K562 (cell line): Measurements from ENCODE around the gene DTNA. TPM values are rescaled to one million over a fixed set of nuclear protein-coding genes. Genes with fewer than 3 reads are reported as not detected.

Source experiments
- ATAC-seq: fragments of 200-7000 bp; cut with Tn5 transposase; 3 replicates; pipeline ENCODE4 v1.9.1; 2020; ENCODE audit warnings: moderate library complexity
- BruUV-seq: library from RNA; stranded (reverse); fragments of 400-500 nt; replicated peaks from 2 replicates; lab custom pipeline; 2021; lab: Mats Ljungman, UMichigan
- CTCF ChIA-PET: fragments of 300-600 bp; formaldehyde crosslinking; extraction: SDS; loops from one replicate; lab custom pipeline; 2021; ENCODE audit warnings: low intra/inter-chr PET ratio; lab: Yijun Ruan, JAX
- POLR2A ChIA-PET: fragments of 300-600, 350-650 bp; sonication (Branson Sonifier 250); formaldehyde crosslinking; extraction: SDS; loops from one replicate; lab custom pipeline; 2021; ENCODE audit warnings: antibody characterized with exemption, inconsistent platforms; lab: Yijun Ruan, JAX
- DNase-seq, 4 experiments: peaks; one replicate each; pipeline versions ENCODE4 v3.0.0 to v3.0.0-alpha.2; 2011 to 2018; ENCODE audit warnings: low spot score in 3 of 4, mixed read lengths in 3 of 4; ENCODE audit errors: extremely low read depth in 1 of 4
- FAIRE-seq: peaks from 2 replicates; lab custom pipeline; 2011; peaks lifted over from hg19 to GRCh38; lab: Jason Lieb, UNC
- H2AFZ ChIP-seq: 2 replicates; pipeline ENCODE4 v1.6.0; 2011; ENCODE audit warnings: low read depth, low read length, control low read depth, inconsistent platforms
- H3K27ac ChIP-seq: fragments of 200-600 bp; 3 replicates; pipeline ENCODE4 v1.8.0; 2011; ENCODE audit warnings: low read depth, mild to moderate bottlenecking, control low read depth, inconsistent platforms, low read length, moderate library complexity, mixed read lengths; ENCODE audit errors: extremely low read depth
- H3K27me3 ChIP-seq, 2 experiments: fragments of 300-600 bp in 1 of 2; 2 replicates in 1 of 2; 3 replicates in 1 of 2; pipeline versions ENCODE4 v1.6.0 to v1.8.0; 2011; ENCODE audit warnings: inconsistent platforms in 2 of 2, low read length in 2 of 2, mild to moderate bottlenecking in 1 of 2, mixed read lengths in 1 of 2, moderate library complexity in 1 of 2; ENCODE audit not compliant: control insufficient read depth in 2 of 2, insufficient read depth in 2 of 2
- H3K36me3 ChIP-seq: fragments of 300-600 bp; 3 replicates; pipeline ENCODE4 v1.8.0; 2011; ENCODE audit warnings: mild to moderate bottlenecking, low read length, inconsistent platforms; ENCODE audit not compliant: control insufficient read depth, insufficient read depth
- H3K4me1 ChIP-seq, 2 experiments: fragments of 200-600 bp in 1 of 2; replicated peaks in 1 of 2; 2 replicates in 1 of 2; 3 replicates in 1 of 2; pipeline versions ENCODE4 v1.5.1 to v1.8.0; 2011; ENCODE audit warnings: inconsistent platforms in 2 of 2, low read length in 2 of 2, mild to moderate bottlenecking in 1 of 2, mixed read lengths in 1 of 2, moderate library complexity in 1 of 2; ENCODE audit not compliant: control insufficient read depth in 2 of 2, insufficient read depth in 2 of 2
- H3K4me2 ChIP-seq: 2 replicates; pipeline ENCODE4 v1.6.1; 2011; ENCODE audit warnings: low read length, control low read depth, inconsistent platforms, mixed read lengths; ENCODE audit not compliant: insufficient read depth
- H3K4me3 ChIP-seq: fragments of 200-600 bp; sonication (generic), shearing (Covaris generic); 2 replicates; pipeline ENCODE4 v1.5.1; 2016; ENCODE audit warnings: control low read depth, inconsistent platforms
- H3K79me2 ChIP-seq: fragments of 200-600 bp; 3 replicates; pipeline ENCODE4 v1.8.0; 2011; ENCODE audit warnings: low read length, inconsistent platforms; ENCODE audit not compliant: control insufficient read depth, insufficient read depth
- H3K9ac ChIP-seq, 2 experiments: 2 replicates each; pipeline versions ENCODE4 v1.6.0 to v1.6.1; 2011; ENCODE audit warnings: low read depth in 2 of 2, low read length in 2 of 2, control low read depth in 1 of 2, inconsistent platforms in 1 of 2, mild to moderate bottlenecking in 1 of 2, mixed read lengths in 1 of 2; ENCODE audit not compliant: insufficient read depth in 1 of 2
- H3K9me1 ChIP-seq: one replicate; pipeline ENCODE4 v1.6.0; 2011; ENCODE audit warnings: inconsistent platforms, mild to moderate bottlenecking, low read length, moderate library complexity; ENCODE audit not compliant: control insufficient read depth, insufficient read depth
- H3K9me3 ChIP-seq: replicated peaks from 2 replicates; pipeline ENCODE4 v1.5.1; 2011; ENCODE audit warnings: low read depth, low read length, inconsistent platforms; ENCODE audit not compliant: control insufficient read depth, insufficient read depth
- H4K20me1 ChIP-seq: replicated peaks from 2 replicates; pipeline ENCODE4 v1.6.1; 2011; ENCODE audit warnings: low read length, inconsistent platforms, mixed read lengths; ENCODE audit not compliant: control insufficient read depth, insufficient read depth
- E2F3 ChIP-seq: fragments of 250-450 bp; sonication (Bioruptor Pico); IDR thresholded peaks from 2 replicates; pipeline ENCODE4 v1.4.0; 2020; ENCODE audit warnings: mild to moderate bottlenecking
- LEF1 ChIP-seq: fragments of 450-650 bp; IDR thresholded peaks from 2 replicates; pipeline ENCODE4 v1.6.1; 2016; ENCODE audit warnings: mild to moderate bottlenecking
- ZC3H8 ChIP-seq: fragments of 450-650 bp; IDR thresholded peaks from 2 replicates; pipeline ENCODE4 v1.6.1; 2017
- ZNF175 ChIP-seq: fragments of 200-800 bp; sonication (Bioruptor generic); IDR thresholded peaks from 2 replicates; pipeline ENCODE4 v1.6.1; 2016; ENCODE audit warnings: low read depth, mild to moderate bottlenecking, missing genetic modification characterization, missing compliant biosample characterization
- ZNF584 ChIP-seq: fragments of 200-800 bp; sonication (Bioruptor generic); IDR thresholded peaks from 2 replicates; pipeline ENCODE4 v1.6.1; 2016; ENCODE audit warnings: low read depth, mild to moderate bottlenecking, missing genetic modification characterization, missing compliant biosample characterization
- ZNF586 ChIP-seq: fragments of 450-650 bp; formaldehyde crosslinking; conservative IDR thresholded peaks from 2 replicates; pipeline ENCODE4 v1.4.0; 2020; ENCODE audit warnings: mild to moderate bottlenecking, moderate library complexity
- WGBS: fragments of 100-300 bp; shearing (Covaris generic); methylation state at CpG from one replicate; pipeline ENCODE4 v1.1.6; 2016; ENCODE audit warnings: low coverage, mixed read lengths; ENCODE audit not compliant: insufficient coverage; ENCODE audit errors: missing lambda C conversion rate; 5-methylcytosine and 5-hydroxymethylcytosine counted together
- in situ Hi-C: fragments of 300-500 bp; cut with MboI; formaldehyde crosslinking; loops from 4 replicates; pipeline ENCODE4 v1.15.0; 2018; ENCODE audit warnings: inconsistent platforms, mixed read lengths
- intact Hi-C: fragments of 100-400 bp; cut with micrococcal nuclease; formaldehyde crosslinking; loops from 2 replicates; pipeline ENCODE4 v1.14.2; 2022
- polyA plus RNA-seq, 8 experiments: library from polyadenylated mRNA; depleted of rRNA in 4 of 8; stranded (reverse) in 5 of 8; unstranded in 3 of 8; fragments of >200 nt; fragmentation: Nextera tagmentation in 2 of 8; fragmentation: Illumina TruSeq in 1 of 8; extraction: Ambion mirVana in 2 of 8; extraction: Trizol in 1 of 8; gene quantifications; 2 replicates each; pipeline versions ENCODE4 v1.2.1 to v1.2.3, GENCODE V29; 2011 to 2014; ENCODE audit warnings: inconsistent platforms in 1 of 8, missing spikeins in 1 of 8
- total RNA-seq, 7 experiments: library from RNA; depleted of rRNA in 6 of 7; stranded (reverse); fragments of >200 nt in 6 of 7; fragmentation: Illumina TruSeq in 2 of 7; extraction: Trizol in 2 of 7; gene quantifications; 2 replicates each; pipeline versions ENCODE4 v1.2.1 to v1.2.3, GENCODE V29; 2011 to 2021; ENCODE audit warnings: low replicate concordance in 1 of 7
- TF ChIP-seq, protein P1 (sequence below): fragments of 200-400 bp; formaldehyde crosslinking; IDR thresholded peaks from 2 replicates; pipeline ENCODE4 v1.6.1; 2017; ENCODE audit warnings: mild to moderate bottlenecking, low read depth, low read length, moderate library complexity
- TF ChIP-seq, protein P2 (sequence below): fragments of 250-450 bp; sonication (Bioruptor Pico); IDR thresholded peaks from 2 replicates; pipeline ENCODE4 v1.4.0; 2020; ENCODE audit warnings: mild to moderate bottlenecking
- TF ChIP-seq, protein P3 (sequence below): fragments of 250-450 bp; sonication (Bioruptor Pico); IDR thresholded peaks from 2 replicates; pipeline ENCODE4 v1.5.0; 2021; ENCODE audit warnings: mild to moderate bottlenecking, moderate library complexity

The DTNA gene
- total and polyA plus RNA-seq, 9 of the 15 experiments (the other 6 are each of a cell fraction or from before 2014, with no cell fraction given) = 0.07 to 2.4 (median 0.22) TPM; not detected in 2

DNA sequence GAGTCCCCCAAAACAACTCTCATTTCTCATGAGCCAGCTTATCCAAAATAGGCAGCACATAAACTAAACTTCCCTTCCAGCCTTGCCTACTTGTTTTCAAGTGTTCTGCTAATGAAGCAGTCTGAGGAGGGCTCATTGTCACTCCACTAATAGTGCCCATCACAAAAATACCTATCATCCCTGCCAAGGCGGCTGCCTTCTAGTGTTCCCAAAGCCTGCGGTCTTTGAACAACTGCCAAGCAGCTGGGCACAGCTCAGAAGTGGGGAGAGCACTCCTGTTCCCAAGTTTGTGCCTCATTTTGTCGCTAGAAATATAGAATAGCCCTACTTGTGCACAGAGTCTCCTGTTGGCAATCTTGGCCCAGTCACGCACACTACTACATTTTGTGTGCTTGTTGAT lies 50.3 kb downstream of the DTNA start:
- Histone ChIP-seq H3K27ac (no peak overlapping the region), H3K4me3 (no peak overlapping the region), H2AFZ (no peak overlapping the region), H3K79me2 (no peaks in the 10 kb centered on the region), H3K36me3 (no peaks in the 10 kb centered on the region), H4K20me1 (no peaks in the 10 kb centered on the region), H3K27me3 (no peaks in the 10 kb centered on the region), H3K9me3 (no peaks in the 10 kb centered on the region; the same call in 1 of the 2 replicates), H3K9ac (no peak overlapping the region), H3K4me1 (no peaks in the 10 kb centered on the region), H3K4me2 (no peak overlapping the region), H3K9me1 (no peaks in the 10 kb centered on the region)
- ChIA-PET CTCF (no interaction called here), POLR2A (interaction anchor here (0.6 kb wide), 1 partner anchor 705 kb away, joined by 4 read pairs; no protein-coding TSS in a partner anchor)
- 4% methylated on average over 4 of the region's 4 CpGs for WGBS
- no peak for DNase-seq
- no TSS peak for BruUV-seq
- FAIRE-seq = no peak
- intact Hi-C loops = no loop called here
- in situ Hi-C loops = no loop called here
- ATAC-seq = no peak
- no peak for TF ChIP-seq ZNF586 (CRISPR knock-in tag)

DNA sequence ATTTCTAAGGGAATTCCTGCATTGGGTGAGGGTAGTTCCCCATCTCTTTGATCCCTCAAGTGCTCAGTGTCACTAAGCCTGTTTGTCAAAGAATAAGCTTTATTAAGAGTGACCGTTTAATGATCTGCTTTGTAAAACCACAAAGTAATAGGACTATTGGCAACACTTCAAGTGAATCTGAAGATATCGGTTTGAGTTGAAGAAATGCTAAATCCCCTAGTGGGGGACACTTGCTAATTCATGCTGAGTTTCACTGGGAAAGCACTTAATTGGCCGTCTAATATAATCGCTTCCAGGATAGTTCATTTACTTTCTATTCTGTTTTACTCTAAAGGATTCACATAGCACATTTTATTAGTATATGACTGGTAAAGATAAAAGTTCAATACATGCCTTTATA lies 54.4 kb downstream of the DTNA start:
- ChIA-PET POLR2A (no interaction called here), CTCF (no interaction called here)
- Histone ChIP-seq H4K20me1 (no peaks in the 10 kb centered on the region), H3K9ac (no peak overlapping the region), H3K36me3 (no peaks in the 10 kb centered on the region), H3K27me3 (no peaks in the 10 kb centered on the region), H2AFZ (no peak overlapping the region), H3K27ac (no peak overlapping the region), H3K4me3 (no peak overlapping the region), H3K9me1 (no peaks in the 10 kb centered on the region), H3K4me1 (no peaks in the 10 kb centered on the region), H3K79me2 (no peaks in the 10 kb centered on the region), H3K9me3 (no peaks in the 10 kb centered on the region; the same call in 1 of the 2 replicates), H3K4me2 (no peak overlapping the region)
- intact Hi-C loops (no loop called here), in situ Hi-C loops (no loop called here)
- WGBS = under 1% methylated on average over 4 of the region's 4 CpGs
- BruUV-seq = no TSS peak
- DNase-seq (peak in 1 of 4 experiments; percentile 14), FAIRE-seq (no peak), ATAC-seq (no peak)
- TF ChIP-seq, protein P1, sequence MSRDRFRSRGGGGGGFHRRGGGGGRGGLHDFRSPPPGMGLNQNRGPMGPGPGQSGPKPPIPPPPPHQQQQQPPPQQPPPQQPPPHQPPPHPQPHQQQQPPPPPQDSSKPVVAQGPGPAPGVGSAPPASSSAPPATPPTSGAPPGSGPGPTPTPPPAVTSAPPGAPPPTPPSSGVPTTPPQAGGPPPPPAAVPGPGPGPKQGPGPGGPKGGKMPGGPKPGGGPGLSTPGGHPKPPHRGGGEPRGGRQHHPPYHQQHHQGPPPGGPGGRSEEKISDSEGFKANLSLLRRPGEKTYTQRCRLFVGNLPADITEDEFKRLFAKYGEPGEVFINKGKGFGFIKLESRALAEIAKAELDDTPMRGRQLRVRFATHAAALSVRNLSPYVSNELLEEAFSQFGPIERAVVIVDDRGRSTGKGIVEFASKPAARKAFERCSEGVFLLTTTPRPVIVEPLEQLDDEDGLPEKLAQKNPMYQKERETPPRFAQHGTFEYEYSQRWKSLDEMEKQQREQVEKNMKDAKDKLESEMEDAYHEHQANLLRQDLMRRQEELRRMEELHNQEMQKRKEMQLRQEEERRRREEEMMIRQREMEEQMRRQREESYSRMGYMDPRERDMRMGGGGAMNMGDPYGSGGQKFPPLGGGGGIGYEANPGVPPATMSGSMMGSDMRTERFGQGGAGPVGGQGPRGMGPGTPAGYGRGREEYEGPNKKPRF = no peak
- TF ChIP-seq, protein P2, sequence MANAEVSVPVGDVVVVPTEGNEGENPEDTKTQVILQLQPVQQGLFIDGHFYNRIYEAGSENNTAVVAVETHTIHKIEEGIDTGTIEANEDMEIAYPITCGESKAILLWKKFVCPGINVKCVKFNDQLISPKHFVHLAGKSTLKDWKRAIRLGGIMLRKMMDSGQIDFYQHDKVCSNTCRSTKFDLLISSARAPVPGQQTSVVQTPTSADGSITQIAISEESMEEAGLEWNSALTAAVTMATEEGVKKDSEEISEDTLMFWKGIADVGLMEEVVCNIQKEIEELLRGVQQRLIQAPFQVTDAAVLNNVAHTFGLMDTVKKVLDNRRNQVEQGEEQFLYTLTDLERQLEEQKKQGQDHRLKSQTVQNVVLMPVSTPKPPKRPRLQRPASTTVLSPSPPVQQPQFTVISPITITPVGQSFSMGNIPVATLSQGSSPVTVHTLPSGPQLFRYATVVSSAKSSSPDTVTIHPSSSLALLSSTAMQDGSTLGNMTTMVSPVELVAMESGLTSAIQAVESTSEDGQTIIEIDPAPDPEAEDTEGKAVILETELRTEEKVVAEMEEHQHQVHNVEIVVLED (CRISPR knock-in tag) = no peak
- TF ChIP-seq ZC3H8 = no peak
- TF ChIP-seq LEF1 = no peak
- TF ChIP-seq, protein P3, sequence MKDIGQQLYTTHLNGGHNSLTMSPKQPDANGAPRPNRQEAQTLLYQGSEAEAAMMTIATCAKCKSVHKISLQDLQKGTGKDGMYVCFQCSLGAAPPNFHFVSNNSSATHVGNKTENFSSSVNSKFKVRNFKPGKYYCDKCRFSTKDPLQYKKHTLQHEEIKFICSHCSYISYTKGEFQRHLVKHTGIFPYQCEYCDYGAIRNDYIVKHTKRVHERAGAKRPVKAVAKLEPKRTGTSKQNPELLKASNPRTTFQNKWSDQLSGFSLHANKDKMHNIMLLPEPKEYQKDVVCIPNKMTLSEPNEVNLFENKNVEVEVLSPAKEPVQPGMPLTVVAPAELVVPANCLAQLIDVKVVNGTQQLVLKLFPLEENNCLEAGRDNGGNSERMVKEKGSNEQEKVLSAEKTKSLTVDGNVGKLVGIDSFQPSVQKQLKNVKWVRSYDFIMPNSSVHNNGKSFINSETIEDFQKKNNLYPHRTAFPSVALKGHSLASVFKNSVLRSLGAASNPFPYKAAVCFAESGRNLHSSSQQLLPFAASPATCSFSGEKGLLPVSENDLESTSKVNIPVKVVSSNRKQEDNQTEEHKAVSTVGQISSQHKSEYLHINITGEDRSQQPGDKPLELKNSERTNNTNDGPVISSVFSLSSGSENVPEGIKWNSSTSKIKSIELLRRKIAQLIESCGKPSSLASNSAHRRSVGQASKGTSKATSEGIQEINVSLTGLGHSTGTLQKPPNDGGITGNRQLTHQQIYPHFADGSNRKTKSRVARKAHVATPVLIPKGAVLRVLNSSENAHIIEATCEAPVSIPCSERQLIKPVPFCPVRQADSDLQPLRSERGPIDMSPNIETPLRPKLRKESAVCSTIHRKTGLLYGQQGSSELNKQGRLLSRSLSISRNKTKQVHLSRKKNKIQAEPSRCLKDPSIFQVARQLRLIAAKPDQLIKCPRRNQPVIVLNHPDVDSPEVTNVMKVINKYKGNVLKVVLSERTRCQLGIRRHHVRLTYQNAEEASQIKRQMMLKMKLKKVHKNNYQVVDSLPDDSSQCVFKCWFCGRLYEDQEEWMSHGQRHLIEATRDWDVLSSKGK (CRISPR knock-in tag) = no peak
- TF ChIP-seq ZNF175 (CRISPR knock-in tag) = no peak
- no peak for TF ChIP-seq E2F3 (CRISPR knock-in tag)
- TF ChIP-seq ZNF584 (CRISPR knock-in tag) = no peak
